GM18870 (cell line): ENCODE results near the gene AKIP1.
A peak's percentile ranks its signal among the peaks of the same experiment; 100 is the strongest.

Experiments used
- ATAC-seq: cut with Tn5 transposase; IDR thresholded peaks from one replicate; pipeline ENCODE4 v1.9.1; 2021; ENCODE audit warnings: moderate library complexity; ENCODE audit not compliant: unreplicated experiment

Gene AKIP1

GRCh38 chr11:8956860-8957259 is 45.9 kb downstream of the AKIP1 start:
- no peak for ATAC-seq

- ATAC-seq = peak; percentile 71
Observed at GRCh38 chr11:8959546-8960166, 48.7 kb downstream of the AKIP1 start.

- no peak for ATAC-seq
Observed at GRCh38 chr11:8961401-8961800, 50.4 kb downstream of the AKIP1 start.

- no peak for ATAC-seq
Observed at GRCh38 chr11:8962841-8963240, 51.9 kb downstream of the AKIP1 start.

- ATAC-seq = peak; percentile 48
Observed at GRCh38 chr11:8963569-8964323, 52.8 kb downstream of the AKIP1 start.

- peak; percentile 46 for ATAC-seq
Observed at GRCh38 chr11:8964324-8965320, 53.6 kb downstream of the AKIP1 start, which contains the start of gene TMEM9B. TSS of gene TMEM9B (minus strand) at chr11:8964442. CDS start at chr11:8964313, 129 bp downstream.

GRCh38 chr11:8967184-8967583 is 56.2 kb downstream of the AKIP1 start:
- no peak for ATAC-seq
